Mesenchymal stem cell (in vitro differentiated cells and primary cell): ENCODE results near the gene SLCO2B1.

ENCODE experiments used
- DNase-seq: peaks from one replicate; pipeline ENCODE4 v3.0.0-alpha.2; 2013
- H2AFZ ChIP-seq: one replicate; pipeline ENCODE4 v1.6.1; 2013; ENCODE audit warnings: low read depth, mild to moderate bottlenecking, control low read depth, inconsistent platforms, low read length, moderate library complexity
- H2AK5ac ChIP-seq: 2 replicates; pipeline ENCODE4 v1.6.1; 2013; ENCODE audit warnings: low read length, moderate library complexity, mild to moderate bottlenecking, inconsistent platforms; ENCODE audit not compliant: severe bottlenecking
- H2BK120ac ChIP-seq: one replicate; pipeline ENCODE4 v1.6.1; 2013; ENCODE audit warnings: low read depth, mild to moderate bottlenecking, inconsistent platforms, low read length, moderate library complexity
- H2BK12ac ChIP-seq, 2 experiments: one replicate each; pipeline ENCODE4 v1.6.1; 2013; ENCODE audit warnings: inconsistent platforms in 2 of 2, low read length in 2 of 2, mild to moderate bottlenecking in 2 of 2, moderate library complexity in 2 of 2, control low read depth in 1 of 2
- H2BK15ac ChIP-seq: one replicate; pipeline ENCODE4 v1.6.1; 2013; ENCODE audit warnings: mild to moderate bottlenecking, low read depth, inconsistent platforms; ENCODE audit not compliant: poor library complexity, severe bottlenecking
- H2BK5ac ChIP-seq: 2 replicates; pipeline ENCODE4 v1.6.1; 2013; ENCODE audit warnings: low read depth, mild to moderate bottlenecking, low read length, control low read depth, inconsistent platforms; ENCODE audit not compliant: poor library complexity, severe bottlenecking
- H3K14ac ChIP-seq, 2 experiments: one replicate each; pipeline ENCODE4 v1.6.1; 2013; ENCODE audit warnings: inconsistent platforms in 2 of 2, low read length in 2 of 2, control low read depth in 1 of 2, mild to moderate bottlenecking in 1 of 2, moderate library complexity in 1 of 2
- H3K18ac ChIP-seq, 2 experiments: one replicate each; pipeline ENCODE4 v1.6.1; 2013; ENCODE audit warnings: inconsistent platforms in 2 of 2, low read length in 2 of 2, control low read depth in 1 of 2, low read depth in 1 of 2, mild to moderate bottlenecking in 1 of 2
- H3K23ac ChIP-seq, 2 experiments: one replicate each; pipeline ENCODE4 v1.6.1; 2013; ENCODE audit warnings: inconsistent platforms in 2 of 2, low read length in 2 of 2, mild to moderate bottlenecking in 2 of 2, moderate library complexity in 2 of 2, control low read depth in 1 of 2
- H3K27ac ChIP-seq: 2 replicates; pipeline ENCODE4 v1.5.1; 2013; ENCODE audit warnings: mild to moderate bottlenecking, moderate library complexity, low read length, control low read depth, inconsistent platforms; ENCODE audit not compliant: poor library complexity, severe bottlenecking
- H3K27me3 ChIP-seq, 2 experiments: 2 replicates each; pipeline versions ENCODE4 v1.6.1 to v1.7.0; 2013; ENCODE audit warnings: low read length in 2 of 2, mild to moderate bottlenecking in 2 of 2, moderate library complexity in 2 of 2, control low read depth in 1 of 2, inconsistent platforms in 1 of 2; ENCODE audit not compliant: control insufficient read depth in 1 of 2, insufficient read depth in 1 of 2
- H3K36me3 ChIP-seq, 2 experiments: 2 replicates each; pipeline versions ENCODE4 v1.6.1 to v1.7.0; 2013; ENCODE audit warnings: low read length in 2 of 2, control low read depth in 1 of 2, inconsistent platforms in 1 of 2, low read depth in 1 of 2, mild to moderate bottlenecking in 1 of 2; ENCODE audit not compliant: insufficient read depth in 2 of 2, control insufficient read depth in 1 of 2
- H3K4ac ChIP-seq, 2 experiments: one replicate each; pipeline ENCODE4 v1.6.1; 2013; ENCODE audit warnings: inconsistent platforms in 2 of 2, low read length in 2 of 2, mild to moderate bottlenecking in 2 of 2, moderate library complexity in 2 of 2, control low read depth in 1 of 2, low read depth in 1 of 2
- H3K4me1 ChIP-seq: 2 replicates; pipeline ENCODE4 v1.6.1; 2013; ENCODE audit warnings: low read depth, low read length, control low read depth; ENCODE audit not compliant: control insufficient read depth, insufficient read depth
- H3K4me2 ChIP-seq: 2 replicates; pipeline ENCODE4 v1.6.1; 2013; ENCODE audit warnings: low read length, mild to moderate bottlenecking, inconsistent platforms; ENCODE audit not compliant: poor library complexity, severe bottlenecking
- H3K4me3 ChIP-seq, 2 experiments: 2 replicates each; pipeline versions ENCODE4 v1.5.1 to v1.7.0; 2013; ENCODE audit warnings: low read length in 2 of 2, mild to moderate bottlenecking in 2 of 2, control low read depth in 1 of 2, low read depth in 1 of 2; ENCODE audit not compliant: insufficient read depth in 1 of 2
- H3K79me1 ChIP-seq: replicated peaks from 2 replicates; pipeline ENCODE4 v1.6.1; 2013; ENCODE audit warnings: mild to moderate bottlenecking, control low read depth, low read length, inconsistent platforms; ENCODE audit not compliant: poor library complexity, severe bottlenecking
- H3K9ac ChIP-seq: 2 replicates; pipeline ENCODE4 v1.7.0; 2013; ENCODE audit warnings: mild to moderate bottlenecking, low read length, moderate library complexity
- H3K9me3 ChIP-seq: 2 replicates; pipeline ENCODE4 v1.7.0; 2013; ENCODE audit warnings: mild to moderate bottlenecking, low read length; ENCODE audit not compliant: control insufficient read depth
- H4K8ac ChIP-seq: one replicate; pipeline ENCODE4 v1.6.1; 2013; ENCODE audit warnings: inconsistent platforms, mild to moderate bottlenecking, low read length, moderate library complexity
- H4K91ac ChIP-seq: one replicate; pipeline ENCODE4 v1.6.1; 2013; ENCODE audit warnings: mild to moderate bottlenecking, low read length, inconsistent platforms
- WGBS: methylation state at CpG from one replicate; pipeline ENCODE4 v1.1.7; 2013; ENCODE audit warnings: mixed read lengths; 5-methylcytosine and 5-hydroxymethylcytosine counted together

Gene SLCO2B1

GRCh38 chr11:75241036-75241905 lies 90.4 kb downstream of the SLCO2B1 start:
- Histone ChIP-seq H3K79me1 (no peaks in the 10 kb centered on the region), H3K27ac (no peak overlapping the region), H3K18ac (peak overlapping the region in 1 of 2 experiments; percentile 31), H2BK120ac (no peak overlapping the region), H2AFZ (peak overlapping the region; percentile 90), H3K9ac (peak overlapping the region; percentile 60), H3K4me2 (peak overlapping the region; percentile 96), H3K27me3 (peaks cover 80 to 83% of the 10 kb centered on the region in 2 experiments), H3K14ac (peak overlapping the region in 1 of 2 experiments; percentile 32), H3K23ac (peak overlapping the region in 1 of 2 experiments; percentile 70), H3K4me1 (peaks cover 16% of the 10 kb centered on the region), H2BK15ac (no peak overlapping the region), H3K4me3 (peak overlapping the region; percentile 61 to 74), H3K36me3 (peaks cover 0 to 4% of the 10 kb centered on the region in 2 experiments), H3K4ac (no peak overlapping the region), H3K9me3 (no peaks in the 10 kb centered on the region), H4K91ac (no peak overlapping the region), H2AK5ac (no peak overlapping the region), H2BK12ac (no peak overlapping the region), H2BK5ac (no peak overlapping the region), H4K8ac (peak overlapping the region; percentile 55)
- peak; percentile 79 for DNase-seq
- WGBS: under 1% methylated on average over 75 of the region's 140 CpGs

- H2BK5ac ChIP-seq: no peak overlapping the region
- H2AFZ ChIP-seq: peak overlapping the region; percentile 83
- peak overlapping the region; percentile 20 to 34 for H3K23ac ChIP-seq
- H4K8ac ChIP-seq: peak overlapping the region; percentile 79
- no peak overlapping the region for H4K91ac ChIP-seq
- no peak overlapping the region for H2AK5ac ChIP-seq
- H3K4me2 ChIP-seq: peak overlapping the region; percentile 96
- H3K27ac ChIP-seq: no peak overlapping the region
- H3K4me3 ChIP-seq: peak overlapping the region; percentile 50 to 74
- peak overlapping the region; percentile 60 for H3K9ac ChIP-seq
- H2BK15ac ChIP-seq: no peak overlapping the region
- no peaks in the 10 kb centered on the region for H3K9me3 ChIP-seq
- H3K79me1 ChIP-seq: no peaks in the 10 kb centered on the region
- WGBS: 12% methylated on average over 68 of the region's 72 CpGs
- H3K18ac ChIP-seq: peak overlapping the region; percentile 25 to 29
- H3K27me3 ChIP-seq: peaks cover 77 to 86% of the 10 kb centered on the region in 2 experiments
- no peak overlapping the region for H3K4ac ChIP-seq
- H2BK12ac ChIP-seq: no peak overlapping the region
- peaks cover 0 to 4% of the 10 kb centered on the region in 2 experiments for H3K36me3 ChIP-seq
- peaks cover 16% of the 10 kb centered on the region for H3K4me1 ChIP-seq
- no peak overlapping the region for H3K14ac ChIP-seq
- DNase-seq: no peak
- no peak overlapping the region for H2BK120ac ChIP-seq
Measured at GRCh38 chr11:75241906-75242644, 91.2 kb downstream of the SLCO2B1 start.

- Histone ChIP-seq H2AFZ (no peak overlapping the region), H3K23ac (no peak overlapping the region), H4K8ac (no peak overlapping the region), H4K91ac (no peak overlapping the region), H3K18ac (no peak overlapping the region), H2BK15ac (no peak overlapping the region), H3K4me2 (no peak overlapping the region), H2BK5ac (no peak overlapping the region), H3K79me1 (no peaks in the 10 kb centered on the region), H2AK5ac (no peak overlapping the region), H3K14ac (no peak overlapping the region), H3K4me1 (peaks cover 16% of the 10 kb centered on the region), H2BK12ac (no peak overlapping the region), H3K36me3 (peaks cover 0 to 4% of the 10 kb centered on the region in 2 experiments), H3K27me3 (peaks cover 69 to 79% of the 10 kb centered on the region in 2 experiments), H3K9me3 (no peaks in the 10 kb centered on the region), H2BK120ac (no peak overlapping the region), H3K27ac (no peak overlapping the region), H3K4ac (no peak overlapping the region), H3K9ac (no peak overlapping the region), H3K4me3 (no peak overlapping the region)
- WGBS: 83% methylated on average over 13 of the region's 16 CpGs
- no peak for DNase-seq
Measured at GRCh38 chr11:75242722-75243600, 92.1 kb downstream of the SLCO2B1 start.
